PC-3 (cell line): ENCODE data around the gene PARVA. TPM values are rescaled to one million over a fixed set of nuclear protein-coding genes. Genes with fewer than 3 reads are reported as not detected.

Source experiments
- ATAC-seq: fragments of 200-7000 bp; cut with Tn5 transposase; 2 replicates; pipeline ENCODE4 v1.9.1; 2020; ENCODE audit warnings: mild to moderate bottlenecking, moderate library complexity
- BruUV-seq: library from RNA; stranded (reverse); fragments of 400-500 nt; replicated peaks from 2 replicates; lab custom pipeline; 2021; lab: Mats Ljungman, UMichigan
- CTCF ChIA-PET: fragments of 300-600 bp; sonication (Branson Sonifier 250); formaldehyde crosslinking; loops from one replicate; lab custom pipeline; 2022; ENCODE audit warnings: antibody characterized with exemption; lab: Charles Lee
- POLR2A ChIA-PET: fragments of 300-600 bp; sonication (Branson Sonifier 250); formaldehyde crosslinking; loops from one replicate; lab custom pipeline; 2022; ENCODE audit warnings: antibody characterized with exemption; ENCODE audit not compliant: unreplicated experiment; lab: Charles Lee
- DNase-seq: peaks from one replicate; pipeline ENCODE4 v3.0.0-alpha.2; 2015
- H2AFZ ChIP-seq: fragments of 300-600 bp; sonication (generic); 2 replicates; pipeline ENCODE4 v1.6.0; 2016; ENCODE audit warnings: antibody characterized with exemption, low read length
- H3F3A ChIP-seq: fragments of 300-600 bp; sonication (generic); one replicate; pipeline ENCODE4 v1.6.0; 2017; ENCODE audit warnings: antibody characterized with exemption, low read length, control low read depth, mild to moderate bottlenecking; ENCODE audit not compliant: unreplicated experiment
- H3K27ac ChIP-seq: fragments of 300-600 bp; sonication (generic); 2 replicates; pipeline ENCODE4 v1.5.1; 2016; ENCODE audit warnings: mild to moderate bottlenecking, low read length
- H3K27me3 ChIP-seq: fragments of 300-600 bp; sonication (generic); 2 replicates; pipeline ENCODE4 v1.6.1; 2016; ENCODE audit warnings: low read length, mixed read lengths
- H3K36me3 ChIP-seq: fragments of 300-600 bp; sonication (generic); 2 replicates; pipeline ENCODE4 v1.6.1; 2016; ENCODE audit warnings: low read depth, mixed run types, low read length, mixed read lengths
- H3K4me1 ChIP-seq: fragments of 300-600 bp; sonication (generic); 2 replicates; pipeline ENCODE4 v1.5.1; 2016; ENCODE audit warnings: low read length; ENCODE audit not compliant: insufficient read depth
- H3K4me2 ChIP-seq: fragments of 300-600 bp; sonication (generic); 2 replicates; pipeline ENCODE4 v1.6.0; 2016; ENCODE audit warnings: low read length
- H3K4me3 ChIP-seq: fragments of 300-600 bp; sonication (generic); 2 replicates; pipeline ENCODE4 v1.5.1; 2016; ENCODE audit warnings: mild to moderate bottlenecking, low read length, mixed read lengths
- H3K79me2 ChIP-seq: fragments of 300-600 bp; sonication (generic); 2 replicates; pipeline ENCODE4 v1.6.1; 2017; ENCODE audit warnings: low read length, mixed read lengths
- H3K9ac ChIP-seq: fragments of 300-600 bp; sonication (generic); 2 replicates; pipeline ENCODE4 v1.6.0; 2016; ENCODE audit warnings: mild to moderate bottlenecking, low read length
- H3K9me2 ChIP-seq: fragments of 300-600 bp; sonication (generic); replicated peaks from 2 replicates; pipeline ENCODE4 v1.6.1; 2016; ENCODE audit warnings: mixed run types, low read length, mixed read lengths
- H3K9me3 ChIP-seq: fragments of 300-600 bp; sonication (generic); 2 replicates; pipeline ENCODE4 v1.6.1; 2016; ENCODE audit warnings: low read length, mixed read lengths
- H4K20me1 ChIP-seq: fragments of 300-600 bp; sonication (generic); 2 replicates; pipeline ENCODE4 v1.6.1; 2016; ENCODE audit warnings: low read length, mixed read lengths
- EZH2 ChIP-seq: fragments of 300-600 bp; sonication (generic); IDR thresholded peaks from one replicate; pipeline ENCODE4 v1.6.1; 2017; ENCODE audit warnings: antibody characterized with exemption, mild to moderate bottlenecking, low read length; ENCODE audit not compliant: unreplicated experiment
- EZH2phosphoT487 ChIP-seq: fragments of 300-600 bp; sonication (generic); IDR thresholded peaks from 2 replicates; pipeline ENCODE4 v1.6.1; 2018; ENCODE audit warnings: mild to moderate bottlenecking, antibody characterized with exemption, low read length, borderline replicate concordance
- intact Hi-C: fragments of 100-400 bp; cut with micrococcal nuclease; formaldehyde crosslinking; loops from 2 replicates; pipeline ENCODE4 v1.9.0; 2023
- total RNA-seq: library from RNA; depleted of rRNA; stranded (reverse); fragments of >200 nt; gene quantifications from 2 replicates; pipeline ENCODE4 v1.2.3, GENCODE V29; 2014
- TF ChIP-seq, protein P1 (sequence below): fragments of 300-600 bp; sonication (generic); conservative IDR thresholded peaks from 2 replicates; pipeline ENCODE4 v1.5.1; 2017; ENCODE audit warnings: antibody characterized with exemption, low read depth, mild to moderate bottlenecking, low read length

Gene PARVA
- total RNA-seq, 1 experiment from 2014 or later: 13.5 TPM

DNA sequence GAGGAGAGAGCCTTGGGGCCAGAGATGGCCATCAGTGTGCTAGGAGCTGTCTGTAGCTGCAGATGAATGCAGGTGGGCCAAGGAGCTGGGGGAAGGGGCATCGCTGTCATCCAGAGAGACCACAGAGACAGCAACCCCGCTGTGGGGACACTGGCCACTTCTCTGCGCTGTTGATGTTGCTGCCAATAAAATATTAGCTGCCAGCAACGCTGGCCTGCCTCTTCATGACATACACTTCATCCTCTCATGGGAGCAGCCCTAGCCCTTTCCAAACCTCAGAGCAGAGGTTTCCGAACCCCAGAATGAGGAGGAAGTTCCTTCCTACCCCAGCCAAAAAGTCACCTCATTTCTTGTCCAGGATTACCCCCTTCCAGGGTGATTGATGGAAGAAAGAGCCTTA, 106.2 kb downstream of the PARVA start:
- Histone ChIP-seq H3K27ac (no peak overlapping the region), H3K4me1 (no peaks in the 10 kb centered on the region), H3K4me3 (no peak overlapping the region), H3K79me2 (no peaks in the 10 kb centered on the region), H4K20me1 (no peaks in the 10 kb centered on the region), H3K27me3 (no peaks in the 10 kb centered on the region), H3K9ac (no peak overlapping the region), H3K4me2 (no peak overlapping the region), H2AFZ (no peak overlapping the region), H3K36me3 (no peaks in the 10 kb centered on the region; the same call in 1 of the 2 replicates), H3K9me3 (0 out of 2 replicates have a peak, but pooled peaks cover 2% of the 10 kb centered on the region), H3K9me2 (no peaks in the 10 kb centered on the region), H3F3A (no peaks in the 10 kb centered on the region)
- ATAC-seq (no peak), DNase-seq (no peak)
- TF ChIP-seq, protein P1, sequence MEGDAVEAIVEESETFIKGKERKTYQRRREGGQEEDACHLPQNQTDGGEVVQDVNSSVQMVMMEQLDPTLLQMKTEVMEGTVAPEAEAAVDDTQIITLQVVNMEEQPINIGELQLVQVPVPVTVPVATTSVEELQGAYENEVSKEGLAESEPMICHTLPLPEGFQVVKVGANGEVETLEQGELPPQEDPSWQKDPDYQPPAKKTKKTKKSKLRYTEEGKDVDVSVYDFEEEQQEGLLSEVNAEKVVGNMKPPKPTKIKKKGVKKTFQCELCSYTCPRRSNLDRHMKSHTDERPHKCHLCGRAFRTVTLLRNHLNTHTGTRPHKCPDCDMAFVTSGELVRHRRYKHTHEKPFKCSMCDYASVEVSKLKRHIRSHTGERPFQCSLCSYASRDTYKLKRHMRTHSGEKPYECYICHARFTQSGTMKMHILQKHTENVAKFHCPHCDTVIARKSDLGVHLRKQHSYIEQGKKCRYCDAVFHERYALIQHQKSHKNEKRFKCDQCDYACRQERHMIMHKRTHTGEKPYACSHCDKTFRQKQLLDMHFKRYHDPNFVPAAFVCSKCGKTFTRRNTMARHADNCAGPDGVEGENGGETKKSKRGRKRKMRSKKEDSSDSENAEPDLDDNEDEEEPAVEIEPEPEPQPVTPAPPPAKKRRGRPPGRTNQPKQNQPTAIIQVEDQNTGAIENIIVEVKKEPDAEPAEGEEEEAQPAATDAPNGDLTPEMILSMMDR: no peak
- TF ChIP-seq EZH2: no peak
- no peak for TF ChIP-seq EZH2phosphoT487
- intact Hi-C loops: loop anchor here (2.0 kb wide), 1 partner anchor 73 kb away; no protein-coding TSS in a partner anchor
- ChIA-PET POLR2A (no interaction called here), CTCF (no interaction called here)
- BruUV-seq: no TSS peak

DNA sequence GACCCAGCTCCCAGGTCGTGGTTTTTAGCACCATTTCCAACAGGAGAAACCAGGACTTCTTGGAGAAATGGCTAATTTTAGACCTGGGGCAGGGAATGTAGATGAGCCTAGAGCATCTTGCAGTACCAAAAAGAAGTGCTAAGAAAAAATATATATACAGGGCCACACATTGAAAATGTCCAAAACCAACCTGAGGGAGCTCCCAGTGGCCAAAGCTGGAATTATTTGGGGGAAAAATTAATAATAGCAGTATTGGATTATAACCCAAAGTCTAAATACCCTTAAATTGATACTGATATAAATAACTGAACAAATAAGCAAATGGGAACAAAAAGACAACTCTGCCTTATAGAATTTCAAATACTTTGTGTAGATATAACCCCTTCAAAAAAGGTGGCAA, 108.0 kb downstream of the PARVA start:
- H3K27ac ChIP-seq: no peak overlapping the region
- H3K4me2 ChIP-seq: no peak overlapping the region
- no peaks in the 10 kb centered on the region for H3F3A ChIP-seq
- H3K9me2 ChIP-seq: no peaks in the 10 kb centered on the region
- ATAC-seq (0 out of 2 replicates have a peak, but pooled peaks have one; percentile 22), DNase-seq (peak; percentile 31)
- no peak for TF ChIP-seq EZH2phosphoT487
- TF ChIP-seq, protein P1: peak; percentile 69
- 0 out of 2 replicates have a peak, but pooled peaks cover 4% of the 10 kb centered on the region for H3K9me3 ChIP-seq
- ChIA-PET POLR2A (no interaction called here), CTCF (interaction anchor here (0.6 to 1.0 kb wide), 2 partner anchors 73 to 142 kb away, joined by 3 to 5 read pairs; no protein-coding TSS in a partner anchor)
- H3K79me2 ChIP-seq: no peaks in the 10 kb centered on the region
- no peaks in the 10 kb centered on the region for H3K4me1 ChIP-seq
- H3K36me3 ChIP-seq: peaks cover 6% of the 10 kb centered on the region; the same call in 1 of the 2 replicates
- no peak overlapping the region for H3K9ac ChIP-seq
- intact Hi-C loops: loop anchor here (2.0 to 5.0 kb wide), 2 partner anchors 75 to 153 kb away; no protein-coding TSS in a partner anchor
- no peaks in the 10 kb centered on the region for H3K27me3 ChIP-seq
- H4K20me1 ChIP-seq: no peaks in the 10 kb centered on the region
- H3K4me3 ChIP-seq: no peak overlapping the region
- H2AFZ ChIP-seq: no peak overlapping the region
- BruUV-seq: no TSS peak

DNA sequence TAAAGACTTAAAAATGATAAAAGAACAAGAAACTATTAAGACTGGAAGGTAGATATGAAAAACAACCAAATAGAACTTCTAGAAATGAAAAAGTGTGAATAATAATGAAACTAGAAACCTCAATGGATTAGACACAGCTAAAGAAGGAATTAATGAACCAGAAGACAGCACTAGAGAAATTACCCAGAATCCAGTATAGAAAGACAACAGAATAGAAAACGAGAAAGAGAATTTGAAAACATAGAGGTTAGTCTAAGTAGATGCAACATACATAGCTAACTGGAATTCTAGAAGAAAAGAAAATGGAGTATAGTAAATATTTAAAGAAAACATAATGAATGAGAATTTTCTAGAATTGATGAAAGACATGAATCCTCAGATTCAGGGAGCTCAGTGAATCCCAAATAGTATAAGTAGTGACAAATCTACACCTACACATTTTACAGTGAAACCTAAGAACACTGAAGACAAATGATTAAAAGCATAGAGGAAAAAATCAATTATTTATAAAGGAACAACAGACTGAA, 111.9 kb downstream of the PARVA start:
- Histone ChIP-seq H3K4me3 (no peak overlapping the region), H3K4me1 (no peaks in the 10 kb centered on the region), H3K27ac (no peak overlapping the region), H3F3A (no peaks in the 10 kb centered on the region), H2AFZ (no peak overlapping the region), H3K79me2 (no peaks in the 10 kb centered on the region), H4K20me1 (no peaks in the 10 kb centered on the region), H3K27me3 (no peaks in the 10 kb centered on the region), H3K9me2 (no peaks in the 10 kb centered on the region), H3K9ac (no peak overlapping the region), H3K9me3 (0 out of 2 replicates have a peak, but pooled peaks cover 4% of the 10 kb centered on the region), H3K36me3 (peaks cover 6% of the 10 kb centered on the region; the same call in 1 of the 2 replicates), H3K4me2 (no peak overlapping the region)
- TF ChIP-seq, protein P1: no peak
- no peak for TF ChIP-seq EZH2
- no peak for TF ChIP-seq EZH2phosphoT487
- ChIA-PET CTCF (no interaction called here), POLR2A (interaction anchor here (0.6 kb wide), 1 partner anchor 159 kb away, joined by 6 read pairs; no protein-coding TSS in a partner anchor)
- intact Hi-C loops: loop anchor here (5.0 kb wide), 1 partner anchor 157 kb away; no protein-coding TSS in a partner anchor
- BruUV-seq: no TSS peak
- DNase-seq (no peak), ATAC-seq (no peak)
